H54 (cell line): ENCODE data around the gene ARL15.

Experiments used
- DNase-seq: peaks from one replicate; pipeline ENCODE4 v3.0.0; 2011; ENCODE audit warnings: low spot score, mixed read lengths; ENCODE audit not compliant: insufficient read length
- FAIRE-seq: peaks from 3 replicates; lab custom pipeline; 2011; peaks lifted over from hg19 to GRCh38; lab: Jason Lieb, UNC
- POLR2A ChIP-seq: IDR thresholded peaks from 2 replicates; pipeline ENCODE4 v1.6.1; 2011; ENCODE audit warnings: low read depth, mild to moderate bottlenecking, low read length

Gene ARL15

GRCh38 chr5:54305737-54306136, 4.6 kb downstream of the ARL15 start:
- FAIRE-seq, result no peak
- DNase-seq, result no peak
- TF ChIP-seq POLR2A, result no peak

GRCh38 chr5:54304040-54304439, 6.3 kb downstream of the ARL15 start:
- no peak for TF ChIP-seq POLR2A
- DNase-seq, result no peak
- FAIRE-seq, result no peak

GRCh38 chr5:54302267-54302687, 8.1 kb downstream of the ARL15 start:
- TF ChIP-seq POLR2A, result no peak
- no peak for FAIRE-seq
- no peak for DNase-seq

GRCh38 chr5:54301849-54302248, 8.5 kb downstream of the ARL15 start:
- DNase-seq (no peak), FAIRE-seq (no peak)
- TF ChIP-seq POLR2A, result no peak

DNA sequence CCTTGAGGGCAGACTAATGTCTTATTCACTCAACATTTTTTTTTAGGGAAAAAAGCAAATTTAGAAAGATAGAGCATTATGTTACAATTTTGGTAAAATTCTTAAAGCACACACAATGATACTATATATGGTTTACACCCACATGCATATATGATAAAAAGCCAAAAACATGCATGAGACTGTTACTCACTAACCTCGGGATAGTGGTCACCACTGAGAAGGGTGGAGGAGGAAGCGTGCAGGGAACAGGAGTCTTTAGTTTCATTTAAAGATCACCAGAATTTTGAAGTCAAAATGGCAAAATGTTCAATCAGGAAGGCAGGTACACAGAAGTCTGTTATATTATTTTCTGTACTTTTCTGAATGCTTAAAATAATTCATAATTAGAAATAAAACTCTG, 9.2 kb downstream of the ARL15 start:
- FAIRE-seq (no peak), DNase-seq (no peak)
- no peak for TF ChIP-seq POLR2A

DNA sequence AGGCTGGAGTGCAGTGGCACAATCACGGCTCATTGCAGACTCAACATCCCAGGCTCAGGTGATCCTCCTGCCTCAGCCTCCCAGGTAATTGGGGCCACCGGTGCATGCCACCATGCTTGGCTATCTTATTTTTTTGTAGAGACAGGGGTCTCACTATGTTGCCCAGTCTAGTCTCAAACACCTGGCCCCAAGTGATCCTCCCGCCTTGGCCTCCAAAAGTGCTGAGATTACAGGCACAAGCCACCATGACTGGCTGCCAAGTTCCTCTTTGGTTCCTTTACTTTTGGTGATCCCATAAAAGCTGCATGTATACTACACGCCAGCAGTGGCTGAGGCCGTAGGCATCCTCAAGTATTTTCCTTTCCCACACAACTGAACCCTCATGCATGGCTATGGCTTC, 11.4 kb downstream of the ARL15 start:
- no peak for DNase-seq
- no peak for FAIRE-seq
- TF ChIP-seq POLR2A, result no peak

- no peak for FAIRE-seq
- no peak for TF ChIP-seq POLR2A
- DNase-seq, result no peak
Measured at GRCh38 chr5:54296386-54296785, 14.0 kb downstream of the ARL15 start.

- FAIRE-seq (no peak), DNase-seq (no peak)
- TF ChIP-seq POLR2A, result no peak
Measured at GRCh38 chr5:54295651-54296276, 14.6 kb downstream of the ARL15 start.

GRCh38 chr5:54294097-54294667, 16.2 kb downstream of the ARL15 start:
- TF ChIP-seq POLR2A, result no peak
- FAIRE-seq (no peak), DNase-seq (no peak)

- no peak for TF ChIP-seq POLR2A
- DNase-seq (no peak), FAIRE-seq (no peak)
Measured at GRCh38 chr5:54292866-54293265, 17.5 kb downstream of the ARL15 start.

DNA sequence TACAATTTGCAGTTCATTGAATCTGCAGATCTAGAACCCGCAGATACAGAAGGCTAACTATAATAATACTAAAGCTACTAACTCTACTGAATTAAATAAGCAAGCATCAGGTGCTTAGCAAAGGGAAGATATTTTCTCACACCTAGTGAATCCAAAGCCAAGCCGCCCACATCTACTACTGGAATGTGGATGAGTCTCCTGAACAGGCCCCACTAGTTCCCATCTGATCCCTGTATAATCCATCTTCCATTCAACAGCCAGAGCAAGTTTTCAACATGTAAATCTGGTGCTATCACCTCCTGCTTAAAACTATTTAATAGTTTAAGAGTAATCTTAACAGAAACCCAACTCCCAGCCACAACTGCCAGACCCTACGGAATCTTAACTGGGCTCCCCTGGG, 18.9 kb downstream of the ARL15 start:
- no peak for TF ChIP-seq POLR2A
- DNase-seq (no peak), FAIRE-seq (no peak)

- FAIRE-seq (no peak), DNase-seq (no peak)
- no peak for TF ChIP-seq POLR2A
Measured at GRCh38 chr5:54289769-54290168, 20.6 kb downstream of the ARL15 start.

DNA sequence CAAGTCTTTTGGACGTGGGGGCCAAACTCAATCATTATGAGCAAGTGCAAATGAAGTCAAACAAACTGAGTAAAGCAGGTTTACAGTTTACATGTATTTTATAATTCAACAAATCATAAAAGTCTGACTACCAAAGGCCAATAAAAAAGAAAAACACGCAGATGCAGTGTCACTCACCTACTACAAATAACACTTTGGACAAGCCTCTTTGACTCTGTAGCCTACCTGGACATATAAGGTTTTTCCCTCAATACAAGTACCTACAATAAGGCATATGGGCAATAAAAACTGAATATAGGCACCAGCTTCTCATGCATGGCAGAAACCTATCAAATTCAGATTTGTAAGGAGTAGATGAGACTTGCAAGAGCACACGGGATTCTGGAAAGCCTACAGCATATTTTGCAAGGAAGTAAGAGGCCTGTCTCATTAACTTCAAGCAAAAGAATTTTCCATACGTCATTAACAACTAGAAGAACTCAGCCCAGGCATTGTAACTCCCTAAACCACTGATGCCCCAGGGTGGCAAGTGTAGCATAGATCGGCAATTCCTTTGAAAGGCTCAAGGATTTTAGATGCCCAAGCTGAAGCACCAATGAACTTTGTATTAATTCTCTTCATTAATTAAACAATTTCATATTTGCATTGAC, 21.7 kb downstream of the ARL15 start:
- no peak for FAIRE-seq
- DNase-seq, result no peak
- TF ChIP-seq POLR2A, result no peak

- no peak for DNase-seq
- FAIRE-seq, result no peak
- TF ChIP-seq POLR2A, result no peak
Measured at GRCh38 chr5:54285686-54286085, 24.7 kb downstream of the ARL15 start.

DNA sequence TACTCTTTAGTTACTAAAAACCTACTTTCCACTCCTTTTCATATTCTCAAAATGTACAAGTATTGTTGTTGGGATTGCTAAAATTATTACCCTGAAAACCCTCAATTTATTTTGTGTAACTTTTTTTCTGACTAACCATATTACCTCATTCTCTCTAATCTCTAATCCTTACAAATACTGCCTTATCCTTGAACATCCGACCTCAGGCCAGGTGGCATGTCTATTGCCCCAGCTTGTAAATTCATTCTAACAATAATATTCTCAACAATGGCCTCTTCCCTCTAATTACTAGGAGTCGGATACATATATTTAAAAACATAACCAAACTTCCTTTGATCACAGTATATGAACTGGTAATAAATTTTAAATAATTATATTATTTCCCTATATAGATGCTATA, 25.8 kb downstream of the ARL15 start:
- FAIRE-seq (no peak), DNase-seq (no peak)
- no peak for TF ChIP-seq POLR2A
